HL-60/S4 (cell line): ENCODE measurements around the gene CFAP70.
"Not testable (repeated sequence)": the region's sequence is repeated elsewhere in the genome, so short reads cannot be mapped to it uniquely, and the experiment has no call there.

Source experiments
- in situ Hi-C: fragments of 300-500 bp; cut with MboI; formaldehyde crosslinking; loops from 2 replicates; pipeline ENCODE4 v1.14.3; 2022; ENCODE audit warnings: low sequenced_read_pairs

CFAP70 gene

GRCh38 chr10:73340121-73340520 lies 18.5 kb downstream of the CFAP70 start:
- in situ Hi-C loops = no loop called here

DNA sequence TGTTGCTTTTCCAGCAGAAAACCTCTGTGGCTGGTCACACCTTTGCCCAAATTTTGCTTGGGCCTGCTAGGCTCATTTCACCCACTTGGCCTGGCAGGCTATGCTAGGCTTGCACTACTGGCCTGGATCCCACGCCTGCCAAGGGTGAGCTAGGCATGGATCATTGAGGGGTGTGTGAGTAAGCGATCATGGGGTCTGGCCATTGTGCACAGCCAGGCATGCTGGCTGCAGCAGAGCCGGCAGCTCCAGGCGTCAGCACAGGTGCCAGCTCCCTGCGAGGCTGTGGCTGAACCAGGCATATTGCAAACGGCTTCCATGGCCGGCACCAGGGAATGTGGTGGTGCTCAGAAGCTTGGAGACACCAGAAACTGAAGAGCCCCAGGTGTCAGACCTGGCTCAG lies 19.2 kb downstream of the CFAP70 start:
- in situ Hi-C loops = no loop called here

- in situ Hi-C loops = no loop called here
Measured at GRCh38 chr10:73338801-73339368, 19.8 kb downstream of the CFAP70 start.

DNA sequence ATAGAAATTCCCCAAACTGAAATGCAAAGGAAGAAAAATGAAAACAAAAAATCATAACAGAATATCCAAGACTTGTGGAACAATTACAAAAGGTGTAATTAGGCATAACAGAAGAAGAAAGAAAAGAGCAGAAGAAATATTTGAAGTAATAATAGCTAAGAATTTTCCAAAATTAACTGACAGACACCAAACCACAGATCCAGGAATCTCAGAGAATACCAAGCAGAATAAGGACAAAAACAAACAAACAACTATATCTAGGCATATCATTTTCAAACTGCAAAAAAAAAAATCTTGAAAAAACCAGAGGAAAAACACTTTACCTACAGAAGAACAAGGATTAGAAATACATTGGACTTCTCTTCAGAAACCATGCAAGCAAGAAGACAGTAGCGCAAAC lies 25.5 kb downstream of the CFAP70 start:
- in situ Hi-C loops = no loop called here

DNA sequence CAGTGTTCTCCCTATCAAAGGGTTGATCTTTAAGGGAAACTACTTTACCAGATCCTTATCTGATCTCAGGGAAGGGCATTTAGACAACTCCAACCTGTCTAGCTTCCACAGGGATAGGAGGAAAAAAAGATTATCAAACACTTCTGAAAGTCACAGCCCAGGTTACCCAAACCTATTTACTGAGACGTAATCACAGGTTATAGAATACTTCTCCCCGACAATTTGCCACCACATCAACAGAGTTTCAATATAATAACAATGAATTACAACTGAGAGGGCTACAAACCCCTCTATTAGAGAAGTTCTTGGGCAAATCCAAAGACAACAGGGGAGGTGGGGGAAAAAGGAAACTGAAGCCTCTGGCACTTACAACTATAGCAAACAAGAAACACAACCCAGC lies 26.3 kb downstream of the CFAP70 start:
- in situ Hi-C loops = no loop called here

GRCh38 chr10:73328523-73328922 lies 30.1 kb downstream of the CFAP70 start:
- in situ Hi-C loops = not testable (repeated sequence)

DNA sequence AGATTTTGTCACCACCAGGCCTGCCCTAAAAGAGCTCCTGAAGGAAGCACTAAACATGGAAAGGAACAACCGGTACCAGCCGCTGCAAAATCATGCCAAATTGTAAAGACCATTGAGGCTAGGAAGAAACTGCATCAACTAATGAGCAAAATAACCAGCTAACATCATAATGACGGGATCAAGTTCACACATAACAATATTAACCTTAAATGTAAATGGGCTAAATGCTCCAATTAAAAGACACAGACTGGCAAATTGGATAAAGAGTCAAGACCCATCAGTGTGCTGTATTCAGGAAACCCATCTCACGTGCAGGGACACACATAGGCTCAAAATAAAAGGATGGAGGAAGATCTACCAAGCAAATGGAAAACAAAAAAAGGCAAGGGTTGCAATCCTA lies 33.4 kb downstream of the CFAP70 start:
- in situ Hi-C loops = not testable (repeated sequence)

GRCh38 chr10:73323582-73323981 lies 35.1 kb downstream of the CFAP70 start:
- in situ Hi-C loops = not testable (repeated sequence)

GRCh38 chr10:73310475-73310874 lies 48.2 kb downstream of the CFAP70 start:
- in situ Hi-C loops = no loop called here

- in situ Hi-C loops = no loop called here
Measured at GRCh38 chr10:73307203-73307800, 51.4 kb downstream of the CFAP70 start.

DNA sequence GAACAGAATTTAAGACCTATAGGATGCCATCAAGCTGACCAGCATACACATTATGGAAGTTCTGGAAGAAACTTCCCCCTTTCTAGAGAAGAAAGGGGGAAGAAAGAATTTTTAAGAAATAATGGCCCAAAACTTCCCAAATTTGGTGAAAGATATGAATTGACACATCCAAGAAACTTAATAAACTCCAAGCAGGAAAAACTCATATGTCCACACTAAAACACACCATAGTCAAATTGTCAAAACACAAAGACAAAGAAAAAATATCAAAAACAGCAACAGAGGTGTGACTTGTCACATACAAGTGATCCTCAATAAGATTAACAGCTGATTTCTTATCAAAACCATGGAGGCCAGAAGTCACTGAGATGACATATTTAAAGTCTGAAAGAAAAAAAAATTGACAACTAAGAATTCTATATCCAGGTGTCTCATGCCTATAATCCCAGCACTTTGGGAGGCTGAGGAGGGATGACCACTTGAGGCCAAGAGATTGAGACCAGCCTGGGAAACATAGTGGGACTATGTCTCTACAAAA lies 52.4 kb downstream of the CFAP70 start:
- in situ Hi-C loops = no loop called here

- in situ Hi-C loops = no loop called here
Measured at GRCh38 chr10:73296946-73297345, 61.7 kb downstream of the CFAP70 start.

DNA sequence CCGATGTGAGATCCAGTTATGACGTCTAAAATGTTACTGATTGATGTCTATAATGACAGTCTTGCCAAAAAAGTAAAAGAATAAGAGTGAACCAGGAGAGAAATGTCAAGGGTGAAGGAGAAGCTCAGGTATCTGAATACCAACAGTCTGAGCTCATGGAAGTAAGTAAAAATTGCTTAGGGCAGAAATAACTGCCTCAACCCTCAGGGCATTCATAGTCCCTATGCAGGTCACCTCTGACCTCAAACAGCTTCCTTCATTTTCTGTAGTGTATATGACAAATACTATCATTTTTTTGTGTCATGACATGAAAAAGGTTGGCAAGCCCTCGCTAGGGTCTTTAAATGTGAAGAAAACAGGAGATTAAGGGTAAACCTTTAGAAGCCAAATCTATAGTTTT lies 65.2 kb downstream of the CFAP70 start:
- in situ Hi-C loops = no loop called here

- in situ Hi-C loops = no loop called here
Measured at GRCh38 chr10:73289958-73290357, 68.7 kb downstream of the CFAP70 start.

DNA sequence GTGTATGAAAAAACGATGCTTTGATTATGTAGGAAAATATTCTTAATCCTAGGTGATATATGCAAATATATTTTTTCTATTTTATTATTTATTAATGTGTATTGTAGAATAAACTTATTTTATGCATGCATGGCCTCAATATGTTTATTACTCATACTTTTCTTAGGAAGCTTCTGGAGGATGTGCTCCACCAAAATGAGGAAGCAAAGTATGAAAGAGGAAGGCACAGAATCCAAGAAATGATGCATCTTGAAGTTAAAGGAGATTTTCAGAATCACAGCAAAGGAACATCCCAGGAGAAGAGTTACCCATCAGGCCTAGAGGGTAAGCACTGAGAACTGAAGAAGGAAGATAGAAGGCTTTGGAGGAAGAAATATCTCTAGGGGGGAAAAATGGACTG lies 71.2 kb downstream of the CFAP70 start:
- in situ Hi-C loops = no loop called here

DNA sequence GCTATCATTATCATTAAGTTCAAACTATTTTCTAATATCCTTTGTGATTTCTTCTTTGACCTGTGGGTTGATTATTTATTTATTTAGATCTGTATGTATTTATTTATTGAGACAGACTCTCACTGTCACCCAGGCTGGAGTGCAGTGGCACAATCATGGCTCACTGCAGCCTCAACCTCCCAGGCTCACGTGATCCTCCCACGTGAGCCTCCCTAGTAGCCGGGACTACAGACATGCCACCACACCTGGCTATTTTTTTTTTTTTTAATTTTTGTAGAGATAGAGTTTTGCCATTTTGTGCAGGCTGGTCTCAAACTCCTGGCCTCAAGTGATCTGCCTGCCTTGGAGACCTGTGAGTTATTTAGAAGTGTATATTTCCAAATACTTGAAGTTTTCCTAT lies 77.6 kb downstream of the CFAP70 start:
- in situ Hi-C loops = no loop called here

DNA sequence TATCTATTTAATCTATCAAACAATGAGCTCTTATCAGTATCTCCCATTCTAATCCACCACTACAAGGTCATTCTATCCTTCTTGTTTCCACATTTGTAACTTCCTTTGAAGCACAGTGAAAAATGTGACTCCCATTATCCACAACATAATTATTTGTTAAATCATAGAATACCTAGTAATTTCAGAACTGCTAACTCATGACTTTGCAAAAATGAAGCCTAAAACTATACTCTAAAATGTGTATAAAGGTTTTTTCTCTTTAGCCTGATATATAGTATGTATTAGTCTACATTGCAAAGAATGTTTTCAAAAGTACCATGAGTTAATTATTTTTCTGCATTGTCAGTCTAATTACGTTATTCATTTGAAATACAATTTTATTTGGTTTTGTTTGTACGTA lies 94.2 kb downstream of the CFAP70 start:
- in situ Hi-C loops = no loop called here

GRCh38 chr10:73263693-73264347 lies 94.8 kb downstream of the CFAP70 start:
- in situ Hi-C loops = no loop called here

- in situ Hi-C loops = no loop called here
Measured at GRCh38 chr10:73262880-73263555, 95.6 kb downstream of the CFAP70 start.

DNA sequence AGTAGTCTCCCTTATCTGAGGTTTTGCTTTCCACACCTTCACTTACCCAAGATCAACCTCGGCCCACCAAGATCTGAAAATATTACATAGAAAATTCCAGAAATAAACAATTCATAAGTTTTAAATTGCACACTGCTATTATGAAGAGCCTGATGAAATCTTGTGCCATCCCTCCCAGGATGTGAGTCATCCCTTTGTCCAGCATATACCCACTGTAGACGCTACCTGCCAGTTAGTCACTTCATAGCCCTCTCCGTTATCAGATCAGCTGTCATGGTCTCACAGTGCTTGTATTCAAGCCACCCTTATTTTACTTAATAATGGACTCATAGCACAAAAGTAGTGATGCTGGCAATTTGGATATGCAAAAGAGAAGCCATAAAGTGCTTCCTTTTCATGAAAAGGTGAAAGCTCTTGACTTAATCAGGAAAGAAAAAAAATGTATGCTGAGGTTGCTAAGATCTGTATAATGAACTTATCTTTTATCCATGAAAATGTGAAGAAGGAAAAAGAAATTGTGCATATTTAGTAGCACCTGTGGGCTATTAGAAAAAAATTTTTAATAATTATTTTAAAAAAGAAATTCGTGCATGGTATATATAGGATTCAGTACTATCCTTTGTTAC lies 96.4 kb downstream of the CFAP70 start:
- in situ Hi-C loops = no loop called here

DNA sequence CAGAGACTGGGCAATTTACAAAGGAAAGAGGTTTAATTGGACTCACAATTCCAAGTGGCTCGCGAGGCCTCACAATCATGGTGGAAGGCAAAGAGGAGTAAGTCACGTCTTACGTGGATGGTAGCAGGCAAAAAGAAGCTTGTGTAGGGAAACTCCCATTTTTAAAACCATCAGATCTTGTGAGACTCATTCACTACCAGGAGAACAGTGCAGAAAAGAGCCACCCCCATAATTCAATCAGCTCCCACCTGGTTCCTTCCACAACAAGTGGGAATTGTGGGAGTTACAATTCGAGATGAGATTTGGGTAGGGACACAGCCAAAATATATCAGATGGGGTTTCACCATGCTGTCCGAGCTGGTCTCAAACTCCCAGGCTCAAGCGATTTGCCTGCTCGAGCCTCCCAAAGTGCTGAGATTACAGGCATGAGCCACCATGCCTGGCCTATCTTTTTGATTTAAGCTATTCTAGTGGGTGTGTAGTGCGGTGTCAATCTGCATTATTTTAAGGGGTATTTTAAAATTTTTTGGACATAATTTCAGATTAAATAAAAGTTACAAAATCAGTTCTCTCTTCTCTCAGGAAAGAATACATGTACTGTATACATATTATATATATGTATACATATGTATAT lies 97.2 kb downstream of the CFAP70 start:
- in situ Hi-C loops = no loop called here
